Neural progenitor cell (in vitro differentiated cells): ENCODE data around the gene CATSPERB. TPM values are rescaled to one million over a fixed set of nuclear protein-coding genes. Genes with fewer than 3 reads are reported as not detected.

Experiments used
- DNase-seq: peaks from one replicate; pipeline ENCODE4 v3.0.0-alpha.2; 2016; ENCODE audit warnings: low spot score
- H2AFZ ChIP-seq: fragments of 200-600 bp; sonication (generic); replicated peaks from 2 replicates; pipeline ENCODE4 v1.6.1; 2016; ENCODE audit warnings: antibody characterized with exemption
- H3F3A ChIP-seq: fragments of 200-600 bp; sonication (generic); 2 replicates; pipeline ENCODE4 v1.6.1; 2016; ENCODE audit warnings: antibody characterized with exemption, low read depth
- H3K27ac ChIP-seq: fragments of 200-600 bp; sonication (generic); 2 replicates; pipeline ENCODE4 v1.5.1; 2016; ENCODE audit warnings: mild to moderate bottlenecking
- H3K27me3 ChIP-seq: fragments of 200-600 bp; sonication (generic); 2 replicates; pipeline ENCODE4 v1.6.1; 2016; ENCODE audit warnings: mild to moderate bottlenecking, moderate library complexity
- H3K36me3 ChIP-seq: fragments of 200-600 bp; sonication (generic); 2 replicates; pipeline ENCODE4 v1.5.1; 2016
- H3K4me1 ChIP-seq: fragments of 200-600 bp; sonication (generic); 2 replicates; pipeline ENCODE4 v1.6.1; 2016; ENCODE audit warnings: mixed run types
- H3K4me2 ChIP-seq: fragments of 200-600 bp; sonication (generic); 2 replicates; pipeline ENCODE4 v1.6.1; 2016
- H3K4me3 ChIP-seq: fragments of 200-600 bp; sonication (generic); 2 replicates; pipeline ENCODE4 v1.5.1; 2016
- H3K79me2 ChIP-seq: fragments of 200-600 bp; sonication (generic); 2 replicates; pipeline ENCODE4 v1.6.1; 2016; ENCODE audit warnings: low read depth
- H3K9ac ChIP-seq: fragments of 200-600 bp; sonication (generic); 2 replicates; pipeline ENCODE4 v1.6.1; 2016
- H3K9me3 ChIP-seq: fragments of 200-600 bp; sonication (generic); 2 replicates; pipeline ENCODE4 v1.5.1; 2016; ENCODE audit warnings: low read depth
- H4K20me1 ChIP-seq: fragments of 200-600 bp; sonication (generic); 2 replicates; pipeline ENCODE4 v1.6.1; 2016; ENCODE audit warnings: low read depth
- H3K27ac Mint-ChIP-seq: 3 replicates; pipeline ENCODE4 v1.8.0; 2021; ENCODE audit warnings: mixed read lengths
- H3K27me3 Mint-ChIP-seq: 2 replicates; pipeline ENCODE4 v1.8.0; 2022; ENCODE audit warnings: low read depth, mild to moderate bottlenecking, inconsistent platforms, moderate library complexity, mixed read lengths; ENCODE audit not compliant: insufficient read depth
- H3K36me3 Mint-ChIP-seq: 3 replicates; pipeline ENCODE4 v1.8.0; 2021; ENCODE audit warnings: mixed read lengths
- H3K4me1 Mint-ChIP-seq: 3 replicates; pipeline ENCODE4 v1.8.0; 2021; ENCODE audit warnings: mixed read lengths
- H3K4me3 Mint-ChIP-seq: 3 replicates; pipeline ENCODE4 v1.8.0; 2021; ENCODE audit warnings: mild to moderate bottlenecking, moderate library complexity, mixed read lengths
- H3K9me3 Mint-ChIP-seq: 3 replicates; pipeline ENCODE4 v1.8.0; 2020; ENCODE audit warnings: mixed read lengths
- CTCF ChIP-seq: fragments of 200-600 bp; sonication (generic); IDR thresholded peaks from 2 replicates; pipeline ENCODE4 v1.5.1; 2017; ENCODE audit warnings: antibody characterized with exemption, mild to moderate bottlenecking
- EZH2 ChIP-seq: fragments of 200-600 bp; sonication (generic); IDR thresholded peaks from 2 replicates; pipeline ENCODE4 v1.6.1; 2017; ENCODE audit warnings: antibody characterized with exemption, mild to moderate bottlenecking, moderate library complexity
- EZH2phosphoT487 ChIP-seq: fragments of 200-600 bp; sonication (generic); IDR thresholded peaks from 2 replicates; pipeline ENCODE4 v1.6.1; 2017; ENCODE audit warnings: antibody characterized with exemption
- total RNA-seq: library from RNA; depleted of rRNA; stranded (reverse); fragments of >200 nt; gene quantifications from 2 replicates; pipeline ENCODE4 v1.2.3, GENCODE V29; 2015; ENCODE audit warnings: low replicate concordance

CATSPERB gene
- total RNA-seq, 1 donor from 2014 or later = not detected

DNA sequence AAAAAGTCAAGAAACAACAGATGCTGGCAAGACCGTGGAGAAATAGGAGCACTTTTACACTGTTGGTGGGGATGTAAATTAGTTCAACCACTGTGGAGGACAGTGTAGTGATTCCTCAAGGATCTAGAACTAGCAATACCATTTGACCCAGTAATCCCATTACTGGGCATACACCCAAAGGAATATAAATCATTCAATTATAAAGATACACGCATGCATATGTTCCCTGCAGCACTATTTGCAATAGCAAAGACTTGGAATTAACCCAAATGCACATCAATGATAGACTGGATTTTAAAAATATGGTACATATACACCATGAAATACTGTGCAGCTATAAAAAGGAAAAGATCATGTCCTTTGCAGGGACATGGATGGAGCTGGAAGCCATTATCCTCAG, 18.0 kb upstream of the CATSPERB start:
- Histone ChIP-seq H3K4me3 (no peak overlapping the region), H3K4me1 (no peaks in the 10 kb centered on the region), H3K27ac (no peak overlapping the region), H3K36me3 (no peaks in the 10 kb centered on the region), H3K9me3 (no peaks in the 10 kb centered on the region), H3F3A (no peaks in the 10 kb centered on the region), H3K9ac (no peak overlapping the region), H4K20me1 (no peaks in the 10 kb centered on the region), H3K4me2 (no peak overlapping the region), H3K27me3 (no peaks in the 10 kb centered on the region), H2AFZ (no peak overlapping the region), H3K79me2 (no peaks in the 10 kb centered on the region)
- no peak overlapping the region for H3K27ac Mint-ChIP-seq
- no peak overlapping the region for H3K4me3 Mint-ChIP-seq
- DNase-seq = no peak
- H3K27me3 Mint-ChIP-seq = peaks cover 2% of the 10 kb centered on the region
- H3K9me3 Mint-ChIP-seq = no peaks in the 10 kb centered on the region
- H3K4me1 Mint-ChIP-seq = peaks cover 5% of the 10 kb centered on the region
- no peak for TF ChIP-seq EZH2
- TF ChIP-seq CTCF = no peak
- TF ChIP-seq EZH2phosphoT487 = no peak
- H3K36me3 Mint-ChIP-seq = no peaks in the 10 kb centered on the region

- H2AFZ ChIP-seq = no peak overlapping the region
- Mint-ChIP-seq H3K4me1 (peaks cover 2% of the 10 kb centered on the region), H3K4me3 (no peak overlapping the region), H3K27me3 (peaks cover 5% of the 10 kb centered on the region), H3K9me3 (no peaks in the 10 kb centered on the region), H3K27ac (no peak overlapping the region), H3K36me3 (no peaks in the 10 kb centered on the region)
- TF ChIP-seq EZH2 = no peak
- no peaks in the 10 kb centered on the region for H3K79me2 ChIP-seq
- H3K27me3 ChIP-seq = no peaks in the 10 kb centered on the region
- H3F3A ChIP-seq = no peaks in the 10 kb centered on the region
- H3K9me3 ChIP-seq = no peaks in the 10 kb centered on the region
- no peaks in the 10 kb centered on the region for H4K20me1 ChIP-seq
- no peak for DNase-seq
- H3K36me3 ChIP-seq = no peaks in the 10 kb centered on the region
- H3K9ac ChIP-seq = no peak overlapping the region
- H3K4me2 ChIP-seq = no peak overlapping the region
- H3K4me1 ChIP-seq = no peaks in the 10 kb centered on the region
- no peak overlapping the region for H3K4me3 ChIP-seq
- H3K27ac ChIP-seq = no peak overlapping the region
Measured at GRCh38 chr14:91748049-91748448, 16.2 kb upstream of the CATSPERB start.

DNA sequence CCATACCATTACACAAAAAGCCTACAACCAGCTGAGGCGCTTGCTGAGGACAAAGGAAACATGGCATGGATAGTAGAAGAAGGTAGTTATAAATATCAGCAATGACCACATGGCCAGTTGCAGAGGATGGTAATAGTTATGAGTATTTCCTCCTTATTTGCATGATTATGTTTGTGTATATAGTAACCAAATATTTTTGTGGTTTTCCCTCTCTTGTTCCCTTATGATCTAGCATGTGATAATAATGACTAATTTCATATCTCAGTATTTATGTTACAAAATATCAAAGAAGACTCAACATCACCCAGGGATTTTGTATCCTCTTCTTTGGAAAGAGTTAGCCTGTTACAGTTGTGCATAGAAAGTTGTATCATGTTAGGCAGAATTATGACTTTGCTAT, 13.5 kb upstream of the CATSPERB start:
- H3K27me3 ChIP-seq = no peaks in the 10 kb centered on the region
- no peaks in the 10 kb centered on the region for H3K36me3 Mint-ChIP-seq
- H3K4me3 Mint-ChIP-seq = no peak overlapping the region
- H4K20me1 ChIP-seq = no peaks in the 10 kb centered on the region
- no peaks in the 10 kb centered on the region for H3K79me2 ChIP-seq
- H3K36me3 ChIP-seq = no peaks in the 10 kb centered on the region
- no peaks in the 10 kb centered on the region for H3K4me1 Mint-ChIP-seq
- H3K9me3 ChIP-seq = no peaks in the 10 kb centered on the region
- peaks cover 5% of the 10 kb centered on the region for H3K27me3 Mint-ChIP-seq
- no peaks in the 10 kb centered on the region for H3K9me3 Mint-ChIP-seq
- H2AFZ ChIP-seq = no peak overlapping the region
- no peak overlapping the region for H3K4me3 ChIP-seq
- H3K27ac Mint-ChIP-seq = no peak overlapping the region
- DNase-seq = no peak
- H3K4me1 ChIP-seq = no peaks in the 10 kb centered on the region
- H3F3A ChIP-seq = no peaks in the 10 kb centered on the region
- no peak overlapping the region for H3K9ac ChIP-seq
- TF ChIP-seq CTCF (no peak), EZH2 (no peak), EZH2phosphoT487 (no peak)
- no peak overlapping the region for H3K27ac ChIP-seq
- H3K4me2 ChIP-seq = no peak overlapping the region

- no peaks in the 10 kb centered on the region for H3K9me3 ChIP-seq
- no peaks in the 10 kb centered on the region for H4K20me1 ChIP-seq
- Mint-ChIP-seq H3K36me3 (no peaks in the 10 kb centered on the region), H3K9me3 (no peaks in the 10 kb centered on the region), H3K27ac (no peak overlapping the region), H3K4me1 (no peaks in the 10 kb centered on the region), H3K27me3 (peaks cover 5% of the 10 kb centered on the region), H3K4me3 (no peak overlapping the region)
- no peak overlapping the region for H3K4me3 ChIP-seq
- no peaks in the 10 kb centered on the region for H3K36me3 ChIP-seq
- no peak overlapping the region for H3K9ac ChIP-seq
- H3K4me2 ChIP-seq = no peak overlapping the region
- DNase-seq = no peak
- no peak overlapping the region for H3K27ac ChIP-seq
- H3K27me3 ChIP-seq = no peaks in the 10 kb centered on the region
- no peak for TF ChIP-seq EZH2
- no peak for TF ChIP-seq EZH2phosphoT487
- no peaks in the 10 kb centered on the region for H3K79me2 ChIP-seq
- H3F3A ChIP-seq = no peaks in the 10 kb centered on the region
- H2AFZ ChIP-seq = no peak overlapping the region
- H3K4me1 ChIP-seq = no peaks in the 10 kb centered on the region
Measured at GRCh38 chr14:91744068-91744480, 12.2 kb upstream of the CATSPERB start.
